ENCODE measurements around the gene ETNK2.
"Not testable (repeated sequence)": the region's sequence is repeated elsewhere in the genome, so short reads cannot be mapped to it uniquely, and the experiment has no call there.

The ETNK2 gene

DNA sequence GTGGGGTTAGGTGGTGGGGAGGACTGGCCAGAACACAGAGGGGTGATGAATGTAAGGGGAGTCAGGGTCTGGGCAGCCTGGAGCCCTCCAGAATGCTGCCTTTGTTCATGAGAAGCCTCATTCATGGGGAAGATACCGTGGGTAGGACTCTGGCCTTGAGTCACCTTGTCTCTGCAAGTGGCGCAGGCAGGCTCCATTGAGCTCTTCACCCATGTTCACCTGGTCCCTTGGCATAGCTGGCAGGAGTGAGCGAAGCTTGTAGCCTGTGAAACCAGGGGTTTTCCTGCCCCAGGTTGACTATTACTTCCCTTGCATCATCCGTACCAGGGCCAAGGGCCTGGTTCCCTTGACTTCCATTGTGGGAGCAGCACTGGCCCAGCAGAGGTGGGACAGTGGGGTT is 53.2 kb downstream of the ETNK2 start:
- no peak for DNase-seq (ENCODE audit: low spot score)

- DNase-seq (ENCODE audit: low spot score) = no peak
Observed at GRCh38 chr1:204096931-204097330, 54.9 kb downstream of the ETNK2 start.

- DNase-seq (ENCODE audit: low spot score) = no peak
Observed at GRCh38 chr1:204094856-204095634, 56.8 kb downstream of the ETNK2 start.

DNA sequence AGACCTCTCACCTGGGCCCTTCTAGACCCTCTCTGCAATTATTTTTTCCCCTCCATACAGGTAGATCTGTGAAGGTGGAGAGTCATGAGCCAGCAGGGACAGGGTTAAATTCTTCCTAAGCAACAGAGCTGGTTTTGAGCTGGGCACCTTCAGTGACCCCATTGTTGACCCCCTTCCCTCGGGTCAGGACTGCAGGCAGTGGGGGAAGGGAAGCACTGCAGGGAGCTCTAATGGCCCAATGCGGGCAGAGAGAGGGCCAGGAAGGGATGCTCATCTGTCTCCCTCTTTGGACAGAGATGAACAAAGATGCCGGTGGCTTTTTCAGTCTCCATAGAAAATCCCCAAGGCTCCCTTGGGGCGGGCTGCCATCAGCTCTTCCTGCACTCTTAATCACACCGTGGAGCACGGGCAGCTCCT is 57.5 kb downstream of the ETNK2 start:
- no peak for DNase-seq (ENCODE audit: low spot score)

GRCh38 chr1:204093781-204094180 is 58.1 kb downstream of the ETNK2 start:
- no peak for DNase-seq (ENCODE audit: low spot score)

DNA sequence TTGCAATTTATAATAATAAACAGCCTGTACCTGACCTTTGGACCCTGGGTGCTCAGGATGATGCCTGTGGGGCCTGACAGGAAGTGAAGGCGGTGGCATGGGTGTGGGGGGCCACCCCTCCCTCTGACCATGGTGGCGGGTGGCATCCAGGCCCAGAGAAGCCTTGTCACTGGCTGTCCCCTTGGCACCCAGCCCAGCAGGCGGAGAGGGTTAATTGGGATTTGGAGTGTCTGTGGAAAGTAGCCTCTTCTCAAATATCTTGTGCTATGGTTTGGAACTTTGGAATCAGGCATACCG is 58.5 kb downstream of the ETNK2 start:
- no peak for DNase-seq (ENCODE audit: low spot score)

- DNase-seq (ENCODE audit: low spot score) = no peak
Observed at GRCh38 chr1:204092632-204093420, 59.0 kb downstream of the ETNK2 start.

GRCh38 chr1:204091787-204092312 is 60.0 kb downstream of the ETNK2 start:
- DNase-seq (ENCODE audit: low spot score) = no peak

DNA sequence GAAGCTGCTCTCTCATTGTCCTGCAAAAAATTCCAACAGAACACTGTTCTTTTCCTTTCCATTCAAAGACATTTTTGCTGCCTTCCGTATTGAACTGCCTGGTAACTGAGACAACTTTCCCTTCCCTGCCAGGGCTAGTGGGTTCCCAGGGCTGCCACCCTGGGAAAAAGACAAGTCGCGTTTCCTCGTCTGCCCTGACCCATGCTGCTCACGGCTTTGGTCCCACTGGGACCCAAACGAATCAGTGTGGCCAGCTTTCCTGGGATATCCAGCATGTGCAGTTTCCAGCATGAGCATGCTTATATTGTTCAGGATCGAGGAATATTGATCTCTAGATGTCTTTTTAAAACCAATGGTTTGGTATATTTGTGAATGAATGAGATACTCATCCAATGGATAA is 60.8 kb downstream of the ETNK2 start:
- DNase-seq (ENCODE audit: low spot score) = no peak

- not testable (repeated sequence) for DNase-seq (ENCODE audit: low spot score)
Observed at GRCh38 chr1:204090132-204090531, 61.7 kb downstream of the ETNK2 start.

DNA sequence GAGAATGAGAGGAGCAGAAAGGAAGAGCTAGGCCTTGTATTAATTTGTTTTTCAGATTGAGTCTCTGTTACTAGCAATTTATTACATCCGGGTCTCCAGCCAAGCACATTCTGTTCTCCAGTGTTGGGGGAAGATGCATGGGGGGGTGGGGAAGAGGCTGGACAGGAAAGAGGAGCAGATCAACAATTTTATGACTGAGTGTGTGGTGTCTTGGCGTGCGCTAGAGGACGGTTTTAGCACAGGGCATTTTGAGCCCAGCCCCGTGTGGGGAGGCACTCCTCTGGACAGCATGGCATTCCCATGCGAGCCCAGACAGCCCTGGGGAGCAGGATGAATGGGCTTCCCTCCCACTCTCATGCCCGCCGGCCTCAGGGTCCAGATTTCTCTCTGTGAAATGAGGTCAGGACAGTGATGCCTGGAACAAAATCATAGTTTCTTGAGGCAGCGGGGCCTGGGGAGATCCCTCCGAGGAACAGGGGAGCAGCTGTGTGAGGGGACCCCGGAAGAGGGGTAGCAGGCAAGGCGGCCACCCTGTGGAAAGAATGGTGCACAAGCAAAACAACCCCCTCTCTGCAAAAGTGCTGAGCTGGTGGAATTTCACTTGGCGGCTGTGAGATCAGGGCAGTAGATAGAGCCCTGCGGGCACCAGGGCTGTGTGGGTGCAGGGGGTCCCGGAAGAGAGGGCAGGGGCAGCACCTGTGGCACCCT is 62.6 kb downstream of the ETNK2 start:
- no peak for DNase-seq (ENCODE audit: low spot score)

DNA sequence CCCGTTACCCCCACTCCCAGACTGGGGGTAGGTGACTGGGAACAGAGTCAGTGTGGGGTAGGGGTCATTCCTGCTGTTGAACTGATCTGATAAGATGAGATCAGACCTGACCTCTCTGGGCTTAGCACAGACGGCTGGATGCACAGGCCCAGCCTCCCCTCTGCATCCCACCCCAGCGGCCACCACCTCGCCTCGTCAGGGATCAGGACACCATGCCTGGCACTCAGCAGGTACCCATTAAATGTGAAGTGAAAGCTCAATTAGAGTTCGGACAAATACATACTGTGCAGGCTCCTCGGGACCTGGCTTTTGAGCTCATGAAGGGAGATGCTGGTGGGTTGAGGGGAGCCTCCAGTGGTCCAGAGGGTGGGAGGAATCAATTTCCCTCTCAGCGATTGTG is 63.2 kb downstream of the ETNK2 start:
- no peak for DNase-seq (ENCODE audit: low spot score)

- no peak for DNase-seq (ENCODE audit: low spot score)
Observed at GRCh38 chr1:204087893-204088528, 63.8 kb downstream of the ETNK2 start.

DNA sequence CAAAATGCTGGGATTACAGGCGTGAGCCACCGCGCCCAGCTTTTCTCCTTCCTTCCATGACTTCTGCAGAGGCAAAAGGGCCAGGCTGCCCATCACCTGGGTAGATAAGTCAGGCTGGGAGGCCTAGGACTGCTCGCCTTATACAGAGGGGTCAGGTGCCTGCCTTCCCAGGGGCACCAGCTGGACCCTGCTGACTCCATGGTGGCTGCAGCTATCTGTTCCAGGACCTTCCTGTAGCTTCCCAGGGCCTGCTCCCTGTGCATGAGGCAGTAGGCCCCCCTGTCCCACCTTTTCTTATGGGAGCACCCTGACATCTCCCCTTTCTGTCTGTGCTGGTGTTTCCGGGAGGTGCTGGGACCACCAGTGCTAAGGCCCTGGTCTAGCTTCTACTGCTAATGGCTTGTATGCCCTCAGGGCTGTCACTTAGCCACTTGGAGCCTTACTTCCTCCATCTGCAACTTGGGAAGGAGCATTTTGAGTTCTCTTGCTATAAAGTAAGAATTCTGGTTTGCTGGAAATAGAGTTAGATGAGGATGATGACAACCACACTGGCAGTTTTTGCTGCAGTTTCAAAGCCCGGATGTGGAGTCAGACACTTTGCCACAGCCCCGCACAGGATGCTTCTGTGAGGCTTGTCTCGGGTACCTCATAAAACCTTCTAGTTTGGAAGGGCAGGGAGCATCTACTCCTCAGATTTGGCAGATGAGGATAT is 64.5 kb downstream of the ETNK2 start:
- DNase-seq (ENCODE audit: low spot score) = no peak

GRCh38 chr1:204085876-204086275 is 66.0 kb downstream of the ETNK2 start:
- no peak for DNase-seq (ENCODE audit: low spot score)

GRCh38 chr1:204084247-204084772 is 67.5 kb downstream of the ETNK2 start:
- no peak for DNase-seq (ENCODE audit: low spot score)

GRCh38 chr1:204083491-204083890 is 68.4 kb downstream of the ETNK2 start:
- no peak for DNase-seq (ENCODE audit: low spot score)

DNA sequence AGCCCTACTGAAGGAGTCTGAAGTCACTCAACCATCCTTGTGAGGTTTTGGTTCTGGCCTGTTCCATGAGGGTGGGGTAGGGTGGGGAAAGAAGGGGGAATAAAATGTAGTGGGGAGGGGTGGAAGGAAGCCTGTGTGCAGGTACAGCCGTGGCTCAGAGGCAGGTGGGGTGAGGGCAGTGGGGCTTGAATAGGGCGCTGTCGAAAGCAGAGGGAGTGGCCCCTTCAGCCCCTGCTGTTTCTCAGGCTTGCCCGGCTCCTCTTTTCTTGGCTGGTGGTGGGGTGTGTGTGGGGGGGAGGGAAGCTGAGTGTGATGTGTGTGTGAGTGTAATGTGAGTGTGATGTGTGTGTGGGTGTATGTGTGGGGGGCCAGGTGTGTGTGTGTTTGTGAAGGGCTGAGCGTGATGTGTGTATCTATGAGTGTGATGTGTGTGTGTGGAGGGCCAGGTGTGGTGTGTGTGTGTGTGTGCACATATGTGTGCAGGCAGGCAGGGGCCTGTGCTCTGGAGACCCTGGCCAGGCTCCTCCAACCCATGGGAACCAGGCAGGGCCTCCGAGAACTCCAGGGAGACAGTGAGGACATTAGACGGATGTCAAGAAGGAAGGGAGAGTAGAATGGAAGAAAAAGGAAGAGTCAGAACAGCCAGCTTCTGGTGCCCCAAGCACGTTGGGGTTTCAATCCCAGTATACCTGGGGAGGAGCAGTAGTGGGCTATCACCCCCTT is 69.9 kb downstream of the ETNK2 start:
- DNase-seq (ENCODE audit: low spot score) = no peak

DNA sequence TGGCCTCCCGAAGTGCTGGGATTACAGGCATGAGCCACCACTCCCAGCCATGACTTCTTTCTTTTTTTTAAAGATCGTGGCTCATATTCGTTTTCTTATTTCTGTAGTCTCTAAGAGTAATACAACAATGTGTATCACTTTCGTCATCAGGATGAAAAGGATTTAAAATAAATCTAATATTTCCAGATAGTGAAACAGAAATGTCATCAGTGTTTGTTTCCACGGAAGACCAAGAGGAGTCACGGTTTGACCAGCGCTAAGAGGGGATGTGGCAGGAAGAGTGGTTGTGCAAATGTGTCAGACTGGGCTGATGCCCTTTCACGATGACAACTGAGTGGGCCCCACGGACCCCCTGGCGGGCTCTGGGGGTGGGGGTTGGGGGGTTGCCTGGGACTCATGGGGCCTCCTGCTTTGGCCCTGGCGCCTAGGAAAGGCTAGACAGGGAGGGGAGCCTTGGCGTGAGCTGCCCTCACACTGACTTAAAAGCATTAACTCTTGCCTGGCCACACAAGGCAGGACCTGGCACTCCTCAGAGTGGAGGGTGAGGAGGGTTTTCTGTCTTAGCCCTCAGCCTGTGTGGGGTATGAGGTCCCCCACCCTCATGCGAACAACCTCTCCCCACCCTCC is 70.6 kb downstream of the ETNK2 start:
- DNase-seq (ENCODE audit: low spot score) = no peak

All from kidney capillary endothelial cell (primary cell).